ENCODE results near the gene TPI1. TPM values are rescaled to one million over a fixed set of nuclear protein-coding genes. Genes with fewer than 3 reads are reported as not detected.

Gene TPI1
- total RNA-seq, 1 experiment from 2014 or later = 1,141 TPM

DNA sequence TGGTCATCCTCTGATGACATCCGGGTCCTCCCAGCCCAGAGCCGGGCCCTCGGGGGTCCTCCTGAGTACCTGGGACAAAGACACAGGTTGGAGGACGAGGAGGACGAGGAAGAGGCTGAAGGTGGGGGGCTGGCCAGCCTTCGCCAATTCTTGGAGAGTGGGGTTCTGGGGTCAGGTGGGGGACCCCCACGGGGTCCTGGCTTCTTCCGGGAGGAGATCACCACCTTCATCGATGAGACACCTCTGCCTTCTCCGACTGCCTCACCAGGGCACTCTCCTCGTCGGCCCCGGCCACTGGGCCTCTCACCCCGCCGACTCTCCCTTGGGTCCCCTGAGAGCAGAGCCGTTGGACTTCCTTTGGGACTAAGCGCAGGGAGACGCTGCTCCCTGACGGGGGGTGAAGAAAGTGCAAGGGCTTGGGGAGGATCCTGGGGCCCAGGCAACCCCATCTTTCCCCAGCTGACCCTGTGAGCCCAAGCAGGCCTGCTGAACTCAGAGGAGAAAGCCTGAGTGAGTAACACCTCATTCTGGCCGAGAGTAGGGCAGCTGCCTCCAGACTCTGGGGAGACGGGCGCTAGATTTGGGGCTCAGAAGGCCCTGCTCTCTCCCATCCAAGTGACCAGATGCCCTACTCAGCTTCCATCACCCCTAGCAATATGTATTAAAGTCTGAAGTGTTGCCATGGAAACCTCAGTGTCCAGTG lies 40.4 kb upstream of the TPI1 start:
- Mint-ChIP-seq H3K9me3 (ENCODE audit: unreplicated experiment) (no peaks in the 10 kb centered on the region), H3K27me3 (ENCODE audit: insufficient read depth, unreplicated experiment) (peaks cover 25% of the 10 kb centered on the region), H3K4me1 (ENCODE audit: low read depth, unreplicated experiment) (peaks cover 14% of the 10 kb centered on the region), H3K4me3 (ENCODE audit: unreplicated experiment) (peak overlapping the region; percentile 94), H3K36me3 (ENCODE audit: insufficient read depth, unreplicated experiment) (peaks cover 11% of the 10 kb centered on the region), H3K27ac (ENCODE audit: unreplicated experiment) (no peak overlapping the region)
- BruUV-seq (replicated peaks) = no TSS peak
- TF ChIP-seq, protein P1, sequence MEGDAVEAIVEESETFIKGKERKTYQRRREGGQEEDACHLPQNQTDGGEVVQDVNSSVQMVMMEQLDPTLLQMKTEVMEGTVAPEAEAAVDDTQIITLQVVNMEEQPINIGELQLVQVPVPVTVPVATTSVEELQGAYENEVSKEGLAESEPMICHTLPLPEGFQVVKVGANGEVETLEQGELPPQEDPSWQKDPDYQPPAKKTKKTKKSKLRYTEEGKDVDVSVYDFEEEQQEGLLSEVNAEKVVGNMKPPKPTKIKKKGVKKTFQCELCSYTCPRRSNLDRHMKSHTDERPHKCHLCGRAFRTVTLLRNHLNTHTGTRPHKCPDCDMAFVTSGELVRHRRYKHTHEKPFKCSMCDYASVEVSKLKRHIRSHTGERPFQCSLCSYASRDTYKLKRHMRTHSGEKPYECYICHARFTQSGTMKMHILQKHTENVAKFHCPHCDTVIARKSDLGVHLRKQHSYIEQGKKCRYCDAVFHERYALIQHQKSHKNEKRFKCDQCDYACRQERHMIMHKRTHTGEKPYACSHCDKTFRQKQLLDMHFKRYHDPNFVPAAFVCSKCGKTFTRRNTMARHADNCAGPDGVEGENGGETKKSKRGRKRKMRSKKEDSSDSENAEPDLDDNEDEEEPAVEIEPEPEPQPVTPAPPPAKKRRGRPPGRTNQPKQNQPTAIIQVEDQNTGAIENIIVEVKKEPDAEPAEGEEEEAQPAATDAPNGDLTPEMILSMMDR (IDR thresholded peaks at IDR 0.05; ENCODE audit: insufficient read depth in 1 of 2, low read depth in 1 of 2, low read length in 1 of 2, severe bottlenecking in 1 of 2, unreplicated experiment in 1 of 2) = no peak
- DNase-seq = peak in 1 of 2 experiments; percentile 42
- ChIA-PET POLR2A (interaction anchor here (0.9 to 1.0 kb wide), 2 partner anchors 63 to 73 kb away, joined by 3 read pairs; no protein-coding TSS in a partner anchor), CTCF (interaction anchor here (0.6 to 2.2 kb wide), 4 partner anchors 8 to 67 kb away, joined by 3 to 7 read pairs (median 4); no protein-coding TSS in a partner anchor)
- H3K27me3 ChIP-seq (replicated peaks; ENCODE audit: control insufficient read depth, insufficient read depth, low read length) = no peaks in the 10 kb centered on the region; the same call in 1 of the 2 replicates
- H3K36me3 ChIP-seq (ENCODE audit: control insufficient read depth, insufficient read depth, low read length) = no peaks in the 10 kb centered on the region; the same call in 1 of the 2 replicates
- intact Hi-C loops (cut with micrococcal nuclease; ENCODE audit: unreplicated experiment) = loop anchor here (5.0 kb wide), 2 partner anchors 210 to 255 kb away; no protein-coding TSS in a partner anchor
- H3K4me3 ChIP-seq (ENCODE audit: low read depth, low read length) = no peak overlapping the region
- peaks cover 23% of the 10 kb centered on the region for H3K4me1 ChIP-seq
- no peaks in the 10 kb centered on the region for H3K9me3 ChIP-seq

DNA sequence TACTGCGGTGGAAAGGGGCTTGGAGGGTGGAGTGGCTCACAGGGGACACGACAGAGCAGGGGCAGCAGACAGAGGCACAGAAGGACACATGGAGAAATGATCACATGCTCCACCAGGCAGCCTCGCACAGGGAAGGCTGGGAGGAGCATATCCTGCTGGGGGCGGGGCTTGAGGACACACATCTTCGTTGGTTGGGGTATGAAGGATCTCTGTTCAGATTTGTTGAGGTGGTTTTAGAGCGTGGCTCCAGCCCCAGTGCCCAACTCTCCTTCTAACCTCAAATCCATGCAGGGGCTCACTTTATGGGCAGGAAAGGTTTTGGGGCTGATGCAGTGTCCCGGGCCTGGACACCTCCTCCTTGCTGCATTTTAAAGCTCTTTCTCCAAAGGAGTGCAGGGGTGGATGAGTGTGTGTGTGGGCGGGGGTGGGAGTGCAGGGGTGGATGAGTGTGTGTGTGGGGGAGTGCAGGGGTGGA lies 39.9 kb upstream of the TPI1 start:
- H3K27me3 ChIP-seq (replicated peaks; ENCODE audit: control insufficient read depth, insufficient read depth, low read length) = no peaks in the 10 kb centered on the region; the same call in 1 of the 2 replicates
- TF ChIP-seq, protein P1 (IDR thresholded peaks at IDR 0.05; ENCODE audit: insufficient read depth in 1 of 2, low read depth in 1 of 2, low read length in 1 of 2, severe bottlenecking in 1 of 2, unreplicated experiment in 1 of 2) = no peak
- Mint-ChIP-seq H3K9me3 (ENCODE audit: unreplicated experiment) (no peaks in the 10 kb centered on the region), H3K4me3 (ENCODE audit: unreplicated experiment) (peak overlapping the region; percentile 94), H3K27me3 (ENCODE audit: insufficient read depth, unreplicated experiment) (peaks cover 22% of the 10 kb centered on the region), H3K4me1 (ENCODE audit: low read depth, unreplicated experiment) (peaks cover 14% of the 10 kb centered on the region), H3K36me3 (ENCODE audit: insufficient read depth, unreplicated experiment) (peaks cover 11% of the 10 kb centered on the region), H3K27ac (ENCODE audit: unreplicated experiment) (no peak overlapping the region)
- DNase-seq = peak; percentile 81 to 88
- BruUV-seq (replicated peaks) = no TSS peak
- H3K36me3 ChIP-seq (ENCODE audit: control insufficient read depth, insufficient read depth, low read length) = no peaks in the 10 kb centered on the region; the same call in 1 of the 2 replicates
- intact Hi-C loops (cut with micrococcal nuclease; ENCODE audit: unreplicated experiment) = loop anchor here (5.0 kb wide), 2 partner anchors 210 to 255 kb away; no protein-coding TSS in a partner anchor
- ChIA-PET CTCF (interaction anchor here (0.5 to 2.4 kb wide), 6 partner anchors 8 to 74 kb away, joined by 3 to 8 read pairs (median 4); partner anchors contain the start of genes CDCA3, MLF2 and USP5), POLR2A (interaction anchor here (0.6 to 1.0 kb wide), 3 partner anchors 11 to 74 kb away, joined by 3 read pairs; no protein-coding TSS in a partner anchor)
- H3K4me1 ChIP-seq = peaks cover 23% of the 10 kb centered on the region
- no peak overlapping the region for H3K4me3 ChIP-seq (ENCODE audit: low read depth, low read length)
- H3K9me3 ChIP-seq = no peaks in the 10 kb centered on the region
